Activated CD4-positive, alpha-beta T cell treated with anti-CD3 and anti-CD28 coated beads, Interleukin-2, amount 50 U/mL, for 24 hours (primary cell): ENCODE results near the gene OCIAD2.
"Not testable (repeated sequence)": the region's sequence is repeated elsewhere in the genome, so short reads cannot be mapped to it uniquely, and the experiment has no call there.

ENCODE experiments used
- DNase-seq, 2 donors: peaks; one replicate each; pipeline ENCODE4 v3.0.0-alpha.2; 2020; ENCODE audit warnings: low read depth in 1 of 2, low spot score in 1 of 2

The OCIAD2 gene

DNA sequence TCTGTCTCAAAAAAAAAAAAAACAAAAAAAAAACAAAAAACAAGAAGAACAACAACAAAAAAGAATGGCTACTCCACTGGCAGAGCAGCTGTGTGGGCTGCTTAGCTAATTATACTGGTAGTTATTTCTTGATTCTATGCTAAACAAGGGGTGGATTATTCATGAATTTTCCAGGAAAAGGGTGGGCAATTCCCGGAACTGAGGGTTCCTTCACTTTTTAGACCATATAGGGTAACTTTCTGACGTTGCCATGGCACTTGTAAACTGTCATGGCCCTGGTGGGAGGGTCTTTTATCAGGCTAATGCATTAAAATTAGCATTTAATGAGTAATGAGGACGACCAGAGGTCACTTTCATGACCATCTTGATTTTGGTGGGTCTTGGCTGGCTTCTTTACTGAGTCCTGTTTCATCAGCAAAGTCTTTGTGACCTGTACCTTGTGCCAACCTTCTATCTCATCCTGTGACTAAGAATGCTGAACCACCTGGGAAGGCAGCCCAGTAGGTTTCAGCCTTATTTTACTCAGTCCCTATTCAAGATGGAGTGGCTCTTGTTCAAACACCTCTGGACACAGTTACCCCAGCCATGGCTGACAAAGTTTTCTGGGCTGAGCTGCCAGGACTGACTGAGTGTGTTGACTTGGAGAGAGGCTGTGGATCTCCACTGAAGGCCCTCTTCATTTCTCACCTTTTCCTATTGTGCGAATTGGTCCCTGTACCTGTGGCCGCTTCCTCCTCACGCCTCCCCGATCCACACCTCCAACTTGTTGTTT, 1.3 kb upstream of the OCIAD2 start:
- DNase-seq = no peak

- DNase-seq = no peak
These were observed 1.1 kb downstream of the OCIAD2 start for GRCh38 chr4:48905363-48906015.

GRCh38 chr4:48904541-48905142, 1.9 kb downstream of the OCIAD2 start:
- no peak for DNase-seq

DNA sequence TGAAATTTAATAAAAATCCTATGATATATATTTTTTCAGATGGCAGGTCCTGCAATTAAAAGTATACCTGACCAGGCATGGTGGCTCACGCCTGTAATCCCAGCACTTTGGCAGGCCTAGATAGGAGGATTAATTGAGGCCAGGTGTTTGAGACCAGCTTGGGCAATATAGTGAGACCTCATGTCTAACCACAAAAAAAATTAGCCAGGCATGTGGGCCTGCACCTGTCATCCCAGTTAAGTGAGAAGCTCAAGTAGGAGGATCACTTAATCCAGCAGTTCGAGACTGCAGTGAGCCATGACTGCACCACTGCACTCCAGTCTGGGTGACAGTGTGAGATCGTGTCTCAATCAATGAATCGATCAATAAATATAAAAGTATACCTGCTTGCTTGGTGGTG, 2.5 kb downstream of the OCIAD2 start:
- no peak for DNase-seq

- no peak for DNase-seq
These were observed 4.3 kb downstream of the OCIAD2 start for GRCh38 chr4:48902266-48902665.

- DNase-seq = no peak
These were observed 5.4 kb downstream of the OCIAD2 start for GRCh38 chr4:48901196-48901595.

DNA sequence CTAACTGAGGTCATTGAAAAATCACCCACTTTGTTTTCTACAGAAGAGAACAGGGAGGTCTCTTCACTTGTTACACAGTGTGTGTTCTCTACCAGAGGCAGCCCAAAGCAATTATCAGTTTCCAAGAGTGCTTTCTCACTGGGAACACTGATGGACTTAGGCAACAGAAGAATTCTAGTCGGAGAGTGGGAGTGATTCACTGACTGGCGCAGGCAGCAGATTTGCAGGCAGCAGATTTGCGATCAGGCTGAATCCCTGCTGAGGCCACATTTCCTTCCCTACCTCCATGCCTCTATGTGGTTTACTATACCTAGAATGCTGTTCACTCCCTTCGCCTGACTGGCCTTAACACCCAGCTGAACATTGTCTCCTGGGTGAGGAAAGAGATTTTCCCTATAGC, 6.6 kb downstream of the OCIAD2 start:
- DNase-seq = no peak

- no peak for DNase-seq
These were observed 7.2 kb downstream of the OCIAD2 start for GRCh38 chr4:48899432-48899749.

- DNase-seq = no peak
These were observed 7.7 kb downstream of the OCIAD2 start for GRCh38 chr4:48898733-48899431.

- no peak for DNase-seq
These were observed 9.7 kb downstream of the OCIAD2 start for GRCh38 chr4:48896845-48897244.

- no peak for DNase-seq
These were observed 15.4 kb downstream of the OCIAD2 start for GRCh38 chr4:48891028-48891619.

- DNase-seq = not testable (repeated sequence)
These were observed 16.8 kb downstream of the OCIAD2 start for GRCh38 chr4:48889750-48890149.

- not testable (repeated sequence) for DNase-seq
These were observed 24.9 kb downstream of the OCIAD2 start for GRCh38 chr4:48881646-48882045.

- no peak for DNase-seq
These were observed 26.8 kb downstream of the OCIAD2 start for GRCh38 chr4:48879561-48880442.

DNA sequence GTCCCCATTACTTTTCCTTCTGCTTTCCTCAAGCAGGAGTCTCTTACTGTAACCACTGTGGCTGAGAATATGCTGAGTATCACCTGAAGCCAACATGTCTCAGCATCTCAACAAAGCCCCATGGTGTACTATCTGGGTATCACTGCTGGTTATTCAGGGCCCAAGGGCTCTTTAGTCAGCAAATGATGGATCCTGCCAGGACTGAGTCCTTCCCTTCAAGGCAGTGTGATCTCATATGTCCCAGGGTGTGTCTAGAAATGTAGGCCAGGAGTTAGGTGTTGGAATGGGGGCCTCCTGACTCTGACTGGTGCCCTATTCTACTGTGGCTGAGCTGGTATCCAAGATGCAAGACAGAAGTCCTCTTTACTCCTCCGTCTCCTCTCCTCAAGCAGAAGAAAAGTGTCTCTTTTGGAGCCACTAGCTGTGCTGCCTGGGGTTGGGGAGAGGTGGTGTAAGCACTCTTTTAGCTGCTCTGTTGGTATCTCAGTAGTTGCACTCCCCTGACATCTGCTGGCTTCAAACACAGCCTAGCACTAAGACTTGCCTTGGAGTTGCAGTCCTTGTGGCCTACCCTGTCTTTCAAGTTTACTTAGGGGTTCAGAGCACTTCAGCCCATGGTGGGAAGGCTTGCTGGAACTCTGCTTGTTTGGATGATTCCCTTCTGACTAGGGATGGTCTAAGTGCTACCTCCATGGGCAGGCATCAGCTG, 28.6 kb downstream of the OCIAD2 start:
- DNase-seq = no peak

DNA sequence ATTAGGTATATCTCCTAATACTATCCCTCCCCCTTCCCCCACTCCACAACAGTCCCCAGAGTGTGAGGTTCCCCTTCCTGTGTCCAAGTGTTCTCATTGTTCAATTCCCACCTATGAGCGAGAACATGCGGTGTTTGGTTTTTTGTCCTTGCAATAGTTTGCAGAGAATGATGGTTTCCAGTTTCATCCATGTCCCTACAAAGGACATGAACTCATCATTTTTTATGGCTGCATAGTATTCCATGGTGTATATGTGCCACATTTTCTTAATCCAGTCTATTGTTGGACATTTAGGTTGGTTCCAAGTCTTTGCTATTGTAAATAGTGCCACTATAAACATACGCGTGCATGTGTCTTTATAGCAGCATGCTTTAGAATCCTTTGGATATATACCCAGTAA, 41.9 kb downstream of the OCIAD2 start:
- not testable (repeated sequence) for DNase-seq

DNA sequence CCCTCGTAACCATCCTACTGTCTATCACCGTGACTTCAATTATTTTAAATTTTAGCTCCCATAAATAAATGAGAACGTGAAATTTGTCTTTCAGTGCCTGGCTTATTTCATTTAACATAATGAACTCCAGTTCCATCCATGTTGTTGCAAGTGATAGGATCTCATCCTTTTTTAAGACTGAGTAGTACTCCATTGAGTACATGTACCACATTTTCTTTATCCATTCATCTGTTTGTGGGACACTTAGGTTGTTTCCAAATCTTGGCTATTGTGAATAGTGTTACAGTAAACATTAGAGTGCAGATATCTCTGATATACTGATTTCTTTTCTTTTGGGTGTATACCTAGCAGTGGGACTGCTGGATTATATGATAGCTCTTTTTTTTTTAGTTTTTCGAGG, 42.8 kb downstream of the OCIAD2 start:
- no peak for DNase-seq

DNA sequence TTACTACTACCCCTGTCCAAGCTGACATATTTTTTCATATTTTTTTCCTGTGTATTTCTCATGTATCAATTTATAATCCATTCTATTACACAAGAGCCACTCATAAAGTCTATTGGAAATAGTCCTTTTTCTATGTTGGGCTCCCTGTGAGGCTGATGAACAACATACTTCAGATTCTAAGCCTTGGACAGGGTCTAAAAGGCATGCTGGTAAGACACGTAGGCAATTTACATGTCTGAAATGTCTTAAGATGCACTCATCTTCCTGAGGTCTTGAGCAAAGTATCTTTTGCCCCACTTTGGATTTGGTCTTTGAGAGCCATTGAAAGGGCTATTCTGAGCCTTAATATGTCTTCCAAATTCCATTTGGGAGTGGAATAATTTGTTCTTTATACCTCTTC, 43.9 kb downstream of the OCIAD2 start:
- no peak for DNase-seq

GRCh38 chr4:48862038-48862437, 44.5 kb downstream of the OCIAD2 start:
- no peak for DNase-seq

DNA sequence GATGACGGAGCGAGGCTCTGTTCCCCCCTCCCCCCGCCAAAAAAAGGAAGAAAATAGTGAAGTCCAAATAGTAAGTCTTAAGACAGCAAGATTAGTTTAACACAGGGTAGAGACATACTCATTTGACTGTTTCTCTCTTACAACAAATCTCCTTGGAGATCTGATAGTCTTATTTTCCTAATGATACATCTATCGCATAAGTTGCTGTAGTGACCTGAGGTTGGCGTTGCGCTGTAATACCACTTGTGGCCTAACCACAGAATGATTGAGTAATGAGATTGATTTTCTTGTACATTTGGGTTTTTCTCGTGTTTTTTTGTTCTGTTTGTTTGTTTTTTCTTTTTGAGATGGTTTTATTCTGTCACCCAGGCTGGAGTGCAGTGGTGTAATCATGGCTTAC, 48.4 kb downstream of the OCIAD2 start:
- no peak for DNase-seq
